ENCODE measurements around the gene TMC3. TPM values are rescaled to one million over a fixed set of nuclear protein-coding genes. Genes with fewer than 3 reads are reported as not detected.

The TMC3 gene
- total and polyA plus RNA-seq, 9 of the 15 experiments (the other 6 are each of a cell fraction or from before 2014, with no cell fraction given) = 0.01 to 0.14 TPM; not detected in 7

DNA sequence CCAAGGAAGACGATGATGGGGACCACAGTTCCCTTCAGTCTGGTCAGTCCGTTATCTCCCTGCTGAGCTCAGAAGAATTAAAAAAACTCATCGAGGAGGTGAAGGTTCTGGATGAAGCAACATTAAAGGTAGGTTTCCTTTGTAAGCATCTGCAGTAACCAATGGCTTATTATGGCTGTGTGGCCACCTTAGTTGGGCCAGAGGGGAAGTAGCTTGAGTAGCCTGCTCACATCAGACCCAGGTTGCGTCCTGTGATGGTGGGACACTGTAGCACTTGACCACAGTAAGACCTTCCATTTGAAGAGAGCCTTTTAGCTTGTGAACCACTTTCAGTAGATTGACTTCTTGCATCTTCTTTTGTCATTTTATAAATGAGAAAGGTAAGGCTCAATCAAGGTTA, 72.6 kb downstream of the TMC3 start:
- ChIA-PET CTCF (ENCODE audit: low intra/inter-chr PET ratio) (no interaction called here), POLR2A (no interaction called here)
- Histone ChIP-seq H3K9me1 (ENCODE audit: control insufficient read depth, insufficient read depth, low read length) (no peaks in the 10 kb centered on the region), H3K9me3 (replicated peaks; ENCODE audit: control insufficient read depth, insufficient read depth, low read depth, low read length) (no peaks in the 10 kb centered on the region), H3K4me3 (no peak overlapping the region), H3K36me3 (ENCODE audit: control insufficient read depth, insufficient read depth, low read length) (peaks cover 20% of the 10 kb centered on the region; the same call in 1 of the 3 replicates), H3K79me2 (ENCODE audit: control insufficient read depth, insufficient read depth, low read length) (no peaks in the 10 kb centered on the region), H3K4me1 (replicated peaks in 1 of 2; ENCODE audit: control insufficient read depth in 2 of 2, insufficient read depth in 2 of 2, low read length in 2 of 2) (no peaks in the 10 kb centered on the region), H4K20me1 (replicated peaks; ENCODE audit: control insufficient read depth, insufficient read depth, low read length) (no peaks in the 10 kb centered on the region; the same call in 1 of the 2 replicates), H3K27ac (ENCODE audit: extremely low read depth, low read depth, low read length) (no peak overlapping the region), H3K9ac (ENCODE audit: insufficient read depth in 1 of 2, low read depth in 2 of 2, low read length in 2 of 2) (no peak overlapping the region), H3K27me3 (ENCODE audit: control insufficient read depth in 2 of 2, insufficient read depth in 2 of 2, low read length in 2 of 2) (no peaks in the 10 kb centered on the region), H2AFZ (ENCODE audit: low read depth, low read length) (no peak overlapping the region), H3K4me2 (ENCODE audit: insufficient read depth, low read length) (no peak overlapping the region)
- no TSS peak for BruUV-seq (replicated peaks)
- 37% methylated on average over 4 of the region's 4 CpGs for WGBS (ENCODE audit: insufficient coverage, low coverage, missing lambda C conversion rate)
- intact Hi-C loops (cut with micrococcal nuclease) = no loop called here
- DNase-seq (ENCODE audit: extremely low read depth in 1 of 4, low spot score in 3 of 4) (no peak), FAIRE-seq (no peak), ATAC-seq (no peak)
- in situ Hi-C loops (cut with MboI) = no loop called here
- TF ChIP-seq, protein P1, sequence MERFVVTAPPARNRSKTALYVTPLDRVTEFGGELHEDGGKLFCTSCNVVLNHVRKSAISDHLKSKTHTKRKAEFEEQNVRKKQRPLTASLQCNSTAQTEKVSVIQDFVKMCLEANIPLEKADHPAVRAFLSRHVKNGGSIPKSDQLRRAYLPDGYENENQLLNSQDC (CRISPR knock-in tag; IDR thresholded peaks at IDR 0.05) = no peak
- no peak for TF ChIP-seq ZNF655 (CRISPR knock-in tag; IDR thresholded peaks at IDR 0.05)
- TF ChIP-seq LCOR (CRISPR knock-in tag; IDR thresholded peaks at IDR 0.05) = no peak
- TF ChIP-seq RUNX1 (IDR thresholded peaks at IDR 0.05; ENCODE audit: low read depth) = no peak
- TF ChIP-seq HNRNPK (IDR thresholded peaks at IDR 0.05; ENCODE audit: low read depth, low read length, poor library complexity, severe bottlenecking) = no peak
- no peak for TF ChIP-seq MTA1 (IDR thresholded peaks at IDR 0.05; ENCODE audit: borderline replicate concordance)
- no peak for TF ChIP-seq TSC22D4 (tag; IDR thresholded peaks at IDR 0.05)
- no peak for TF ChIP-seq PHF8 (IDR thresholded peaks at IDR 0.05; ENCODE audit: borderline replicate concordance, low read length)
- TF ChIP-seq ZNF239 (CRISPR knock-in tag; IDR thresholded peaks at IDR 0.05) = no peak
- TF ChIP-seq RBM14 (IDR thresholded peaks at IDR 0.05; ENCODE audit: borderline replicate concordance, insufficient read depth, low read depth, low read length) = no peak
